HepG2 (cell line): ENCODE measurements around the gene ARAP1. TPM values are rescaled to one million over a fixed set of nuclear protein-coding genes. Genes with fewer than 3 reads are reported as not detected.

Experiments used
- HNF1A ChIP-seq, 2 experiments: sonication (generic) in 1 of 2; formaldehyde crosslinking in 1 of 2; IDR thresholded peaks; 2 replicates each; pipeline versions ENCODE4 v1.4.0 to v1.6.1; 2016 to 2020; ENCODE audit warnings: borderline replicate concordance in 1 of 2, low read depth in 1 of 2, mild to moderate bottlenecking in 1 of 2, missing genetic modification reagents in 1 of 2
- KMT2B ChIP-seq: IDR thresholded peaks from 2 replicates; pipeline ENCODE4 v1.6.1; 2016; ENCODE audit warnings: missing genetic modification reagents, missing compliant biosample characterization
- PAXIP1 ChIP-seq: sonication (generic); formaldehyde crosslinking; conservative IDR thresholded peaks from 2 replicates; pipeline ENCODE4 v1.4.0; 2020; ENCODE audit warnings: mild to moderate bottlenecking, missing genetic modification reagents, moderate library complexity
- SMARCE1 ChIP-seq: fragments of 450-650 bp; IDR thresholded peaks from 2 replicates; pipeline ENCODE4 v1.6.1; 2017; ENCODE audit warnings: borderline replicate concordance
- ZBTB3 ChIP-seq: sonication (generic); formaldehyde crosslinking; IDR thresholded peaks from 2 replicates; pipeline ENCODE4 v1.4.0; 2020; ENCODE audit warnings: low read depth, mild to moderate bottlenecking, moderate library complexity, missing genetic modification reagents, borderline replicate concordance
- polyA plus RNA-seq, 8 experiments: library from polyadenylated mRNA; depleted of rRNA in 3 of 8; stranded (reverse) in 7 of 8; unstranded in 1 of 8; fragments of >200 nt; fragmentation: Illumina TruSeq in 4 of 8; extraction: Trizol in 4 of 8; gene quantifications; 2 replicates each; pipeline versions ENCODE4 v1.2.1 to v1.2.3, GENCODE V29; 2011 to 2016; ENCODE audit warnings: low read depth in 4 of 8, missing spikeins in 1 of 8, mixed read lengths in 1 of 8; ENCODE audit not compliant: insufficient read depth in 1 of 8
- total RNA-seq, 5 experiments: library from RNA; depleted of rRNA; stranded (reverse); fragments of >200 nt; fragmentation: Illumina TruSeq; extraction: Trizol; gene quantifications; 2 replicates each; pipeline ENCODE4 v1.2.3, GENCODE V29; 2016; ENCODE audit warnings: low read depth in 1 of 5
- TF ChIP-seq, protein P1 (sequence below): IDR thresholded peaks from 2 replicates; pipeline ENCODE4 v1.6.1; 2018; ENCODE audit warnings: missing genetic modification reagents
- TF ChIP-seq, protein P2 (sequence below): sonication (generic); formaldehyde crosslinking; IDR thresholded peaks from 2 replicates; pipeline ENCODE4 v1.5.0; 2020; ENCODE audit warnings: mild to moderate bottlenecking, missing genetic modification reagents, borderline replicate concordance
- TF ChIP-seq, protein P3 (sequence below): sonication (generic); formaldehyde crosslinking; IDR thresholded peaks from 2 replicates; pipeline ENCODE4 v1.4.0; 2020; ENCODE audit warnings: mild to moderate bottlenecking, missing genetic modification reagents
- TF ChIP-seq, protein P4 (sequence below), 2 experiments: sonication (generic) in 1 of 2; formaldehyde crosslinking in 1 of 2; IDR thresholded peaks; 2 replicates each; pipeline versions ENCODE4 v1.5.1 to v1.6.1; 2011 to 2020; ENCODE audit warnings: borderline replicate concordance in 1 of 2, low read depth in 1 of 2, low read length in 1 of 2, mild to moderate bottlenecking in 1 of 2, missing genetic modification reagents in 1 of 2, moderate library complexity in 1 of 2

The ARAP1 gene
- total and polyA plus RNA-seq, 2 of the 13 experiments (the other 11 are each of a cell fraction or from before 2014, with no cell fraction given): 43.2 to 55.5 TPM

DNA sequence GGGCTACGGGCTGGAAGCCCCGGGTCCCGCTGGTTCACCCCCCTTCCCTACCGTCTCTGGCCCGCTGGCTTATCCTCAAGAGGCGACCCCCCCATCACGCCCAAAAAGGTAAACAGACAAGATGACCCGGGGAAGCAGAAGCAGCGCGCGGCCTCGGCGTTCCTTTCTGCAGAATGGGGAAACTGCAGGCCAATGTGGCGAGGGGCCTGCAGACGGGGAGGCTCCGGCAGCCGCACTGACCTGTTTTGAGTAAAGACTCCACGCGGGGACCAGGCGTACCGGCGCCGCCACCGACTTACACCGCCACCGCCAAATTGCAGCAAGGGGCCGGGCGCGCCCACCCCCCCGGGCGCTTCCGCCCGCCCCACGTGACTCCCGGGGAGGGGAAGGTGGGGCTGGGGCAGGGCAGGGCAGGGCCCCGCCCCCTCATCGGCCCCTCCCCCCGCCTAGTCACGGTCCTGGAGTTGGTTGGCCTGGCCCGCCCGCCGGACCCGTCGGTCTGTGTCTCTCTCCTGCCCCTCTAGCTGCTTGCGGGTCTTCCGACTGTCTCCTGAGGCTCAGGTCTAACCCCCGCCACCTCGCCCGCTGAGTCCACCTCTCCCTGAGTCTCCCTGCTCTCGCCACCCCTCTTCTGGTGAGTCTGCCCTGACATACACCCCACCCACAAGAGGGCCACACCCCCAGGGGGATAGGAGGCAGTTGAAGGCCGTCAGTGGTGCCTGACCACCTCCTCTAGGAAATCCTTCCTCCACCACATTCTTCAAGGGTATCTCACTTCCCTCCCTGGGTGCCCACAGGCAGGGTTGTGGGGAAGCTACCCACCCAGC, at the start of gene ARAP1 (continued):
- TF ChIP-seq, protein P1, sequence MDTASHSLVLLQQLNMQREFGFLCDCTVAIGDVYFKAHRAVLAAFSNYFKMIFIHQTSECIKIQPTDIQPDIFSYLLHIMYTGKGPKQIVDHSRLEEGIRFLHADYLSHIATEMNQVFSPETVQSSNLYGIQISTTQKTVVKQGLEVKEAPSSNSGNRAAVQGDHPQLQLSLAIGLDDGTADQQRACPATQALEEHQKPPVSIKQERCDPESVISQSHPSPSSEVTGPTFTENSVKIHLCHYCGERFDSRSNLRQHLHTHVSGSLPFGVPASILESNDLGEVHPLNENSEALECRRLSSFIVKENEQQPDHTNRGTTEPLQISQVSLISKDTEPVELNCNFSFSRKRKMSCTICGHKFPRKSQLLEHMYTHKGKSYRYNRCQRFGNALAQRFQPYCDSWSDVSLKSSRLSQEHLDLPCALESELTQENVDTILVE: no peak; the same call in 1 of the 2 replicates
- TF ChIP-seq ZBTB3 (CRISPR knock-in tag): no peak
- TF ChIP-seq, protein P2, sequence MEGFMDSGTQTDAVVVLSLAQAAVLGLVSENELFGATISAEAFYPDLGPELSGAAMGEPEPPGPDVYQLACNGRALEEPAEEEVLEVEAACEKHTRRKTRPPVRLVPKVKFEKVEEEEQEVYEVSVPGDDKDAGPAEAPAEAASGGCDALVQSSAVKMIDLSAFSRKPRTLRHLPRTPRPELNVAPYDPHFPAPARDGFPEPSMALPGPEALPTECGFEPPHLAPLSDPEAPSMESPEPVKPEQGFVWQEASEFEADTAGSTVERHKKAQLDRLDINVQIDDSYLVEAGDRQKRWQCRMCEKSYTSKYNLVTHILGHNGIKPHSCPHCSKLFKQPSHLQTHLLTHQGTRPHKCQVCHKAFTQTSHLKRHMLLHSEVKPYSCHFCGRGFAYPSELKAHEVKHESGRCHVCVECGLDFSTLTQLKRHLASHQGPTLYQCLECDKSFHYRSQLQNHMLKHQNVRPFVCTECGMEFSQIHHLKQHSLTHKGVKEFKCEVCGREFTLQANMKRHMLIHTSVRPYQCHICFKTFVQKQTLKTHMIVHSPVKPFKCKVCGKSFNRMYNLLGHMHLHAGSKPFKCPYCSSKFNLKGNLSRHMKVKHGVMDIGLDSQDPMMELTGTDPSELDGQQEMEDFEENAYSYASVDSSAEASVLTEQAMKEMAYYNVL (CRISPR knock-in tag): 0 out of 2 replicates have a peak, but pooled peaks have one; percentile 28
- TF ChIP-seq, protein P3, sequence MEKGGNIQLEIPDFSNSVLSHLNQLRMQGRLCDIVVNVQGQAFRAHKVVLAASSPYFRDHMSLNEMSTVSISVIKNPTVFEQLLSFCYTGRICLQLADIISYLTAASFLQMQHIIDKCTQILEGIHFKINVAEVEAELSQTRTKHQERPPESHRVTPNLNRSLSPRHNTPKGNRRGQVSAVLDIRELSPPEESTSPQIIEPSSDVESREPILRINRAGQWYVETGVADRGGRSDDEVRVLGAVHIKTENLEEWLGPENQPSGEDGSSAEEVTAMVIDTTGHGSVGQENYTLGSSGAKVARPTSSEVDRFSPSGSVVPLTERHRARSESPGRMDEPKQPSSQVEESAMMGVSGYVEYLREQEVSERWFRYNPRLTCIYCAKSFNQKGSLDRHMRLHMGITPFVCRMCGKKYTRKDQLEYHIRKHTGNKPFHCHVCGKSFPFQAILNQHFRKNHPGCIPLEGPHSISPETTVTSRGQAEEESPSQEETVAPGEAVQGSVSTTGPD: no peak
- peak; percentile 49 for TF ChIP-seq PAXIP1 (CRISPR knock-in tag)
- TF ChIP-seq, protein P4, sequence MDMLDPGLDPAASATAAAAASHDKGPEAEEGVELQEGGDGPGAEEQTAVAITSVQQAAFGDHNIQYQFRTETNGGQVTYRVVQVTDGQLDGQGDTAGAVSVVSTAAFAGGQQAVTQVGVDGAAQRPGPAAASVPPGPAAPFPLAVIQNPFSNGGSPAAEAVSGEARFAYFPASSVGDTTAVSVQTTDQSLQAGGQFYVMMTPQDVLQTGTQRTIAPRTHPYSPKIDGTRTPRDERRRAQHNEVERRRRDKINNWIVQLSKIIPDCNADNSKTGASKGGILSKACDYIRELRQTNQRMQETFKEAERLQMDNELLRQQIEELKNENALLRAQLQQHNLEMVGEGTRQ (IDR thresholded peaks at IDR 0.05; ENCODE audit: low read depth, low read length): peak; percentile 62; the same call in 1 of the 2 replicates
- TF ChIP-seq, protein P4 (CRISPR knock-in tag; IDR thresholded peaks at IDR 0.05; ENCODE audit: borderline replicate concordance): peak; percentile 90; the same call in 1 of the 2 replicates
- TF ChIP-seq HNF1A (IDR thresholded peaks at IDR 0.05; ENCODE audit: low read depth): no peak
- TF ChIP-seq HNF1A (CRISPR knock-in tag; IDR thresholded peaks at IDR 0.05; ENCODE audit: borderline replicate concordance): no peak
- no peak for TF ChIP-seq SMARCE1
- TF ChIP-seq KMT2B (CRISPR knock-in tag): peak; percentile 20; the same call in 1 of the 2 replicates
